Activated T-helper 1 cell treated with anti-CD3 and anti-CD28 coated beads, Interleukin-12 subunit alpha, Interleukin-12 subunit beta, Interleukin-2, Interleukin-4 antibody, amounts not matched to agents 30 ng/mL and 10 ng/mL and 1 ng/mL, durations not matched to agents 14 hours and 24 hours and 36 hours (primary cell): Measurements from ENCODE around the gene STX19. TPM values are rescaled to one million over a fixed set of nuclear protein-coding genes. Genes with fewer than 3 reads are reported as not detected.
"Not testable (repeated sequence)": the region's sequence is repeated elsewhere in the genome, so short reads cannot be mapped to it uniquely, and the experiment has no call there.

Source experiments
- DNase-seq: peaks from one replicate; pipeline ENCODE4 v3.0.0; 2021; ENCODE audit warnings: low spot score
- H3K27ac Mint-ChIP-seq: one replicate; pipeline ENCODE4 v1.8.0; 2021; ENCODE audit warnings: mild to moderate bottlenecking, mixed read lengths
- H3K27me3 Mint-ChIP-seq: one replicate; pipeline ENCODE4 v1.8.0; 2022; ENCODE audit warnings: mild to moderate bottlenecking, moderate library complexity, mixed read lengths; ENCODE audit not compliant: insufficient read depth
- H3K36me3 Mint-ChIP-seq: one replicate; pipeline ENCODE4 v1.8.0; 2021; ENCODE audit warnings: low read depth, mixed read lengths
- H3K4me1 Mint-ChIP-seq: one replicate; pipeline ENCODE4 v1.8.0; 2021; ENCODE audit warnings: low read depth, mixed read lengths
- H3K4me3 Mint-ChIP-seq: one replicate; pipeline ENCODE4 v1.8.0; 2021; ENCODE audit warnings: mild to moderate bottlenecking, moderate library complexity, mixed read lengths
- H3K9me3 Mint-ChIP-seq: one replicate; pipeline ENCODE4 v1.8.0; 2021; ENCODE audit warnings: mixed read lengths
- intact Hi-C: fragments of 100-400 bp; cut with micrococcal nuclease; formaldehyde crosslinking; loops from one replicate; pipeline ENCODE4 v1.15.1; 2024
- total RNA-seq: library from RNA; stranded (reverse); gene quantifications from 2 replicates; pipeline ENCODE4 v1.2.3, GENCODE V29; 2022

STX19 gene
- total RNA-seq, 1 donor from 2014 or later: not detected

GRCh38 chr3:93988283-93988682, 40.1 kb downstream of the STX19 start:
- no peaks in the 10 kb centered on the region for H3K27me3 Mint-ChIP-seq
- H3K4me1 Mint-ChIP-seq: no peaks in the 10 kb centered on the region
- H3K36me3 Mint-ChIP-seq: no peaks in the 10 kb centered on the region
- H3K9me3 Mint-ChIP-seq: no peaks in the 10 kb centered on the region
- intact Hi-C loops: no loop called here
- DNase-seq: no peak
- no peak overlapping the region for H3K27ac Mint-ChIP-seq
- H3K4me3 Mint-ChIP-seq: no peak overlapping the region

GRCh38 chr3:93984618-93985017, 43.8 kb downstream of the STX19 start:
- peaks cover 1% of the 10 kb centered on the region for H3K36me3 Mint-ChIP-seq
- intact Hi-C loops: no loop called here

GRCh38 chr3:93983408-93983807, 45.0 kb downstream of the STX19 start:
- Mint-ChIP-seq H3K4me1 (peaks cover 29% of the 10 kb centered on the region), H3K9me3 (no peaks in the 10 kb centered on the region), H3K4me3 (no peak overlapping the region), H3K27ac (no peak overlapping the region), H3K27me3 (peaks cover 2% of the 10 kb centered on the region), H3K36me3 (peaks cover 1% of the 10 kb centered on the region)
- no peak for DNase-seq
- intact Hi-C loops: no loop called here

More at GRCh38 chr3:93984618-93985017, 43.8 kb downstream of the STX19 start:
- peaks cover 2% of the 10 kb centered on the region for H3K27me3 Mint-ChIP-seq
- H3K4me1 Mint-ChIP-seq: peaks cover 25% of the 10 kb centered on the region
- H3K9me3 Mint-ChIP-seq: no peaks in the 10 kb centered on the region
- H3K4me3 Mint-ChIP-seq: no peak overlapping the region
- H3K27ac Mint-ChIP-seq: no peak overlapping the region
- no peak for DNase-seq

DNA sequence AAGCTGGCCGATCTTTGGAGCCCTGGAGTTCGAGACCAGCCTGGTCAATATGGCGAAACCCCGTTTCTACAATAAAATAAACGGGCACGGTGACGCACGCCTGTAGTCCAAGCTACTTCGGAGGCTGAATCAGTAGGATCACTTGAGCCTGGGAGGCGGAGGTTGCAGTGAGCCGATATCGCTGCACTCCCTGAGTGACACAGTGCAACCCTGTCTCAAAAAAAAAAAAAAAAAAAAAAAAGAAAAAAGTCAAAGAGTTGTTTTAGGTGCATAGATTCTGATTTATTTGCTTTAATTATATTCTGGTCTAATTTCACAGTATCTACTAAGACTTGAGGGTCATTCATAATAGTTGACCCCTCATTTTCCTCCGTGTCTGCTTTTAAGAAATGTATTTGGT, 46.7 kb downstream of the STX19 start:
- DNase-seq: no peak
- H3K27ac Mint-ChIP-seq: no peak overlapping the region
- peak overlapping the region; percentile 92 for H3K4me3 Mint-ChIP-seq
- H3K9me3 Mint-ChIP-seq: no peaks in the 10 kb centered on the region
- H3K36me3 Mint-ChIP-seq: peaks cover 1% of the 10 kb centered on the region
- intact Hi-C loops: no loop called here
- H3K27me3 Mint-ChIP-seq: peaks cover 2% of the 10 kb centered on the region
- H3K4me1 Mint-ChIP-seq: peaks cover 29% of the 10 kb centered on the region

GRCh38 chr3:93979850-93980676, 48.3 kb downstream of the STX19 start, which contains the start of gene ARL13B:
Gene ARL13B (plus strand): TSS chr3:93980155. CDS start chr3:93980424, 269 bp downstream.
- DNase-seq: peak; percentile 93
- no peaks in the 10 kb centered on the region for H3K9me3 Mint-ChIP-seq
- peaks cover 29% of the 10 kb centered on the region for H3K4me1 Mint-ChIP-seq
- peak within 1 kb of the TSS; percentile 86 for H3K27ac Mint-ChIP-seq
- peaks cover 1% of the 10 kb centered on the region for H3K36me3 Mint-ChIP-seq
- H3K27me3 Mint-ChIP-seq: peaks cover 2% of the 10 kb centered on the region
- peak within 1 kb of the TSS; percentile 92 for H3K4me3 Mint-ChIP-seq
- intact Hi-C loops: loop anchor here (1.0 kb wide), 3 partner anchors 24 to 82 kb away; partner anchors contain the start of gene DHFR2

- Mint-ChIP-seq H3K4me1 (peaks cover 14% of the 10 kb centered on the region), H3K4me3 (peak within 1 kb of the TSS; percentile 84), H3K27me3 (peaks cover 10% of the 10 kb centered on the region), H3K27ac (peak within 1 kb of the TSS; percentile 68), H3K9me3 (no peaks in the 10 kb centered on the region), H3K36me3 (no peaks in the 10 kb centered on the region)
- intact Hi-C loops: no loop called here
- peak; percentile 38 for DNase-seq
These were observed 55.0 kb downstream of the STX19 start, which contains the start of gene PROS1 for GRCh38 chr3:93973131-93974126. Gene PROS1 (minus strand): TSS chr3:93973896. CDS start chr3:93973749, 147 bp downstream.

DNA sequence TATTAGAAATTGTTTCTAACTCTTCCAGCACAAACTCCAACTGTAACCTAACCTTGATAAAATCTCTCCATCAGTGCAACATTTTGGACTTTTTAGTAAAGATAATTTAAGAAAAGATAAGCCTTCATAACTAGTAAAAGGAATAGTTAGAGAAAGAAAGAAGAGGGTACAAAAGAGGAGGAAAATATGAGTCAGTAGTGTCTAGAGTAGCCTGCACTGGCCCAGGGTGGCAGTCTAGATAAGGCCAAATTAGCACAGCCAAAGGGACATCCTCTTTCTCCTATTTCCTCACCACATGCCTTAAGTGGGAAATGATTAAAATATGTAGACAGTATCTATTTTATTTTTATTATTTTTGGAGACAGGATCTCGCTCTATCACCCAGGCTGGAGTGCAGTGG, 58.4 kb downstream of the STX19 start:
- Mint-ChIP-seq H3K4me3 (no peak overlapping the region), H3K27me3 (peaks cover 10% of the 10 kb centered on the region), H3K36me3 (no peaks in the 10 kb centered on the region), H3K9me3 (no peaks in the 10 kb centered on the region), H3K27ac (no peak overlapping the region), H3K4me1 (peaks cover 14% of the 10 kb centered on the region)
- no peak for DNase-seq
- intact Hi-C loops: no loop called here

DNA sequence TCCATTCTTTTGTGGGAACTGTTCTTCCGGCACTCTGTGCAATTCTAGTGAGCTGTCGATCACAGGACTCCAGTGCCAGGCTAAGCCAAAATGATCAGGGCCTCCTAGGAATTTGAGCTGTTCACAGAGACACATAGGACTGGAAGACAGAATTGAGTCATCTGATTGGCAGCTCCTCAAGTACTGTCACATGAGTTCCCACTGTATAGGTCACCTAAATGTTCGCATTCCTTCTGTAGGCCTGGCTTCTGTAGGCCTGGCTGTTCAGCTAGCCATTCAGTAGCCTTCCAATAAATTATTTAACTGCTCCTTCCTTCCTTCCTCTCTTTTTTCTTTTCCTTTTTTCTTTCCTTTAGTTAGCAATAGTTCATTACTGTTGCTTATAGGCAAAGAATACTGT, 59.0 kb downstream of the STX19 start:
- Mint-ChIP-seq H3K27ac (no peak overlapping the region), H3K9me3 (no peaks in the 10 kb centered on the region), H3K4me1 (peaks cover 14% of the 10 kb centered on the region), H3K36me3 (no peaks in the 10 kb centered on the region), H3K27me3 (peaks cover 10% of the 10 kb centered on the region), H3K4me3 (no peak overlapping the region)
- intact Hi-C loops: no loop called here
- DNase-seq: no peak

GRCh38 chr3:93965106-93965505, 63.3 kb downstream of the STX19 start:
- H3K27ac Mint-ChIP-seq, H3K36me3 Mint-ChIP-seq, H3K27me3 Mint-ChIP-seq, intact Hi-C loops, H3K9me3 Mint-ChIP-seq, H3K4me1 Mint-ChIP-seq, DNase-seq, H3K4me3 Mint-ChIP-seq: not testable (repeated sequence)

Other genes with a start within 250 kb of the STX19 start
- gene PROS1, start 54.7 kb downstream of the STX19 start, total RNA-seq: 1.0 and 1.2 TPM in 2 replicates
- gene ARL13B, start 48.4 kb downstream of the STX19 start, total RNA-seq: 14.7 and 15.9 TPM in 2 replicates
- 10.1 and 12.3 TPM in 2 replicates for gene DHFR2, start 34.3 kb upstream of the STX19 start, total RNA-seq
- 18.8 and 19.7 TPM in 2 replicates for gene NSUN3, start 34.5 kb upstream of the STX19 start, total RNA-seq